WTC11 (cell line): ENCODE measurements around the gene CAMTA1. TPM values are rescaled to one million over a fixed set of nuclear protein-coding genes. Genes with fewer than 3 reads are reported as not detected.

Experiments
- ATAC-seq: fragments of 200-7000 bp; cut with Tn5 transposase; 2 replicates; pipeline ENCODE4 v1.10.0; 2021; ENCODE audit warnings: mild to moderate bottlenecking, moderate library complexity
- CTCF ChIA-PET: fragments of 300-600 bp; sonication (Branson Sonifier 250); formaldehyde crosslinking; loops from one replicate; lab custom pipeline; 2021; ENCODE audit warnings: antibody characterized with exemption; lab: Charles Lee
- POLR2A ChIA-PET: fragments of 350-600 bp; sonication (Branson Sonifier 250); formaldehyde crosslinking; loops from one replicate; lab custom pipeline; 2021; ENCODE audit warnings: antibody characterized with exemption; lab: Charles Lee
- DNase-seq: peaks from one replicate; pipeline ENCODE4 v3.0.0; 2021; ENCODE audit warnings: low spot score
- H3K27ac Mint-ChIP-seq: 2 replicates; pipeline ENCODE4 v1.8.0; 2021; ENCODE audit warnings: mixed read lengths
- H3K27me3 Mint-ChIP-seq: 2 replicates; pipeline ENCODE4 v1.8.0; 2021; ENCODE audit warnings: low read depth, mild to moderate bottlenecking, moderate library complexity, mixed read lengths
- H3K36me3 Mint-ChIP-seq: 2 replicates; pipeline ENCODE4 v1.8.0; 2021; ENCODE audit warnings: mixed read lengths
- H3K4me1 Mint-ChIP-seq: 2 replicates; pipeline ENCODE4 v1.8.0; 2022; ENCODE audit warnings: mixed read lengths
- H3K4me3 Mint-ChIP-seq: 2 replicates; pipeline ENCODE4 v1.8.0; 2021; ENCODE audit warnings: mild to moderate bottlenecking, moderate library complexity, mixed read lengths
- H3K9me3 Mint-ChIP-seq: 2 replicates; pipeline ENCODE4 v1.8.0; 2021; ENCODE audit warnings: mixed read lengths
- AR ChIP-seq: fragments of 250-450 bp; sonication (Bioruptor Pico); IDR thresholded peaks from 2 replicates; pipeline ENCODE4 v1.9.0; 2021; ENCODE audit warnings: mild to moderate bottlenecking
- ARID4B ChIP-seq: sonication (generic); formaldehyde crosslinking; IDR thresholded peaks from 2 replicates; pipeline ENCODE4 v1.8.0; 2023; ENCODE audit warnings: missing genetic modification reagents, mild to moderate bottlenecking, borderline replicate concordance
- ATF1 ChIP-seq: sonication (generic); formaldehyde crosslinking; IDR thresholded peaks from 2 replicates; pipeline ENCODE4 v1.8.1; 2023; ENCODE audit warnings: mild to moderate bottlenecking, moderate library complexity, missing genetic modification reagents
- ATF2 ChIP-seq: sonication (generic); formaldehyde crosslinking; IDR thresholded peaks from 2 replicates; pipeline ENCODE4 v1.8.1; 2022; ENCODE audit warnings: low read depth, missing genetic modification reagents, borderline replicate concordance
- CREB1 ChIP-seq: sonication (generic); formaldehyde crosslinking; IDR thresholded peaks from 2 replicates; pipeline ENCODE4 v1.8.0; 2023; ENCODE audit warnings: mild to moderate bottlenecking, missing genetic modification reagents
- FOXK1 ChIP-seq: sonication (generic); formaldehyde crosslinking; IDR thresholded peaks from 2 replicates; pipeline ENCODE4 v1.8.0; 2022; ENCODE audit warnings: mild to moderate bottlenecking, moderate library complexity, missing genetic modification reagents
- HMGA2 ChIP-seq: fragments of 250-450 bp; sonication (Bioruptor Pico); IDR thresholded peaks from 2 replicates; pipeline ENCODE4 v1.4.0; 2021; ENCODE audit warnings: mild to moderate bottlenecking, moderate library complexity
- MYBL2 ChIP-seq: sonication (generic); formaldehyde crosslinking; IDR thresholded peaks from 2 replicates; pipeline ENCODE4 v1.8.1; 2023; ENCODE audit warnings: mild to moderate bottlenecking, moderate library complexity, missing genetic modification reagents
- NFE2L1 ChIP-seq: sonication (generic); formaldehyde crosslinking; IDR thresholded peaks from 2 replicates; pipeline ENCODE4 v1.8.1; 2023; ENCODE audit warnings: missing genetic modification reagents
- NFYB ChIP-seq: sonication (generic); formaldehyde crosslinking; conservative IDR thresholded peaks from 2 replicates; pipeline ENCODE4 v1.8.0; 2022; ENCODE audit warnings: low read depth, missing genetic modification reagents
- NR1H2 ChIP-seq: sonication (generic); formaldehyde crosslinking; IDR thresholded peaks from 2 replicates; pipeline ENCODE4 v1.9.0; 2021; ENCODE audit warnings: mild to moderate bottlenecking, moderate library complexity, missing genetic modification reagents
- PRRX2 ChIP-seq: fragments of 250-450 bp; sonication (Bioruptor Pico); IDR thresholded peaks from 2 replicates; pipeline ENCODE4 v1.8.0; 2021; ENCODE audit warnings: mild to moderate bottlenecking
- RORB ChIP-seq: fragments of 250-450 bp; sonication (Bioruptor Pico); IDR thresholded peaks from 2 replicates; pipeline ENCODE4 v1.9.0; 2021; ENCODE audit warnings: mild to moderate bottlenecking
- ZNF121 ChIP-seq: sonication (generic); formaldehyde crosslinking; IDR thresholded peaks from 2 replicates; pipeline ENCODE4 v1.8.0; 2023; ENCODE audit warnings: missing genetic modification reagents
- ZNF138 ChIP-seq: sonication (generic); formaldehyde crosslinking; conservative IDR thresholded peaks from 2 replicates; pipeline ENCODE4 v1.8.1; 2022; ENCODE audit warnings: mild to moderate bottlenecking, moderate library complexity, missing genetic modification reagents
- total RNA-seq: library from RNA; stranded (reverse); gene quantifications from 3 replicates; pipeline ENCODE4 v1.2.3, GENCODE V29; 2021
- TF ChIP-seq, protein P1 (sequence below): fragments of 250-450 bp; sonication (Bioruptor Pico); conservative IDR thresholded peaks from 2 replicates; pipeline ENCODE4 v1.9.0; 2021; ENCODE audit warnings: mild to moderate bottlenecking
- TF ChIP-seq, protein P2 (sequence below): sonication (generic); formaldehyde crosslinking; IDR thresholded peaks from 2 replicates; pipeline ENCODE4 v1.8.0; 2022; ENCODE audit warnings: mild to moderate bottlenecking, missing genetic modification reagents

Gene CAMTA1
- total RNA-seq, 1 experiment from 2014 or later: 86.4 TPM

GRCh38 chr1:7290971-7291970 lies 506.0 kb downstream of the CAMTA1 start:
- ChIA-PET CTCF (interaction anchor here (1.0 kb wide), 1 partner anchor 347 kb away, joined by 3 read pairs; no protein-coding TSS in a partner anchor), POLR2A (interaction anchor here (0.6 kb wide), 1 partner anchor 254 kb away, joined by 3 read pairs; no protein-coding TSS in a partner anchor)

GRCh38 chr1:7292036-7292681 lies 506.9 kb downstream of the CAMTA1 start:
- peaks cover 8% of the 10 kb centered on the region for H3K36me3 Mint-ChIP-seq
- CTCF ChIA-PET: interaction anchor here (0.9 to 1.0 kb wide), 2 partner anchors 54 to 222 kb away, joined by 3 read pairs; no protein-coding TSS in a partner anchor
- no peak for DNase-seq
- TF ChIP-seq RORB: no peak
- TF ChIP-seq, protein P1, sequence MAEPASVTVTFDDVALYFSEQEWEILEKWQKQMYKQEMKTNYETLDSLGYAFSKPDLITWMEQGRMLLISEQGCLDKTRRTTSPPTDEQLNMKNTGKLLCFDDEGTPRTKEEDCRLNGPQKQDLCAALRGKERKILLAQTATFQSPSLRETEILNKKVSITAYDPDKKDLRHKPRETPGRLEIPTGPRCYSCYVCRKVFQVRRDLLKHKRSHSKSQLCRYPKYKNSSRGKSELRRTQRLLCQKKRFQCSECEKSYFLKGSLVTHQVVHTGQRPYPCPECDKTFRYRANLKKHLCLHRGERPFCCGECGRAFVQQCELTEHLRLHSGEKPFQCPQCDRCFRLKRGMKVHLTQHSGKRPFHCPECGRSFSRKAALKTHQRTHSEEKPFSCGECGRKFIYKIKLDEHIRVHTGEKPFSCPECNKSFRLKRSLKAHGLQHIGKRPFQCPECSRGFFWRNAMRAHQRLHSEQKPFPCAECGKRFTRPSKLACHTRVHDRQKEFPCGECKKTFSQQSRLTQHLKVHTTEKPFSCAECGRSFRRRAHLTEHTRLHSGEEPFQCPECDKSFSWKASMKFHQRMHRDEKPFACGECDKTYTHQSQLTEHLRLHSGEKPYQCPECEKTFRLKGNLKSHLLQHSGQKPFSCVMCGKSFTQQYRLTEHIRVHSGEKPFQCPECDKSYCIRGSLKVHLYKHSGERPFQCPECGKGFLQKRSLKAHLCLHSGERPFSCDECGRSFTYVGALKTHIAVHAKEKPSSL: no peak
- TF ChIP-seq NFE2L1: no peak
- no peak for TF ChIP-seq ATF1 (CRISPR knock-in tag)
- no peak for TF ChIP-seq AR (CRISPR knock-in tag)
- no peak for TF ChIP-seq ZNF121
- no peak for TF ChIP-seq HMGA2
- TF ChIP-seq FOXK1: no peak
- no peak for TF ChIP-seq NFYB
- TF ChIP-seq MYBL2: no peak
- TF ChIP-seq ATF2 (CRISPR knock-in tag): no peak
- no peak for TF ChIP-seq PRRX2

More at GRCh38 chr1:7290971-7291970, 506.0 kb downstream of the CAMTA1 start:
- H3K4me1 Mint-ChIP-seq: peaks cover 34% of the 10 kb centered on the region
- H3K4me3 Mint-ChIP-seq: no peak overlapping the region
- H3K27me3 Mint-ChIP-seq: no peaks in the 10 kb centered on the region
- no peak for ATAC-seq
- no peak overlapping the region for H3K27ac Mint-ChIP-seq
- H3K36me3 Mint-ChIP-seq: peaks cover 2% of the 10 kb centered on the region
- H3K9me3 Mint-ChIP-seq: peaks cover 11% of the 10 kb centered on the region
- no peak for DNase-seq
- no peak for TF ChIP-seq NR1H2 (CRISPR knock-in tag)
- TF ChIP-seq ZNF138: no peak
- no peak for TF ChIP-seq CREB1 (CRISPR knock-in tag)
- TF ChIP-seq ARID4B (CRISPR knock-in tag): no peak
- TF ChIP-seq, protein P2, sequence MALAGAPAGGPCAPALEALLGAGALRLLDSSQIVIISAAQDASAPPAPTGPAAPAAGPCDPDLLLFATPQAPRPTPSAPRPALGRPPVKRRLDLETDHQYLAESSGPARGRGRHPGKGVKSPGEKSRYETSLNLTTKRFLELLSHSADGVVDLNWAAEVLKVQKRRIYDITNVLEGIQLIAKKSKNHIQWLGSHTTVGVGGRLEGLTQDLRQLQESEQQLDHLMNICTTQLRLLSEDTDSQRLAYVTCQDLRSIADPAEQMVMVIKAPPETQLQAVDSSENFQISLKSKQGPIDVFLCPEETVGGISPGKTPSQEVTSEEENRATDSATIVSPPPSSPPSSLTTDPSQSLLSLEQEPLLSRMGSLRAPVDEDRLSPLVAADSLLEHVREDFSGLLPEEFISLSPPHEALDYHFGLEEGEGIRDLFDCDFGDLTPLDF: no peak

More at GRCh38 chr1:7292036-7292681, 506.9 kb downstream of the CAMTA1 start:
- ATAC-seq: no peak
- peaks cover 42% of the 10 kb centered on the region for H3K4me1 Mint-ChIP-seq
- no peak overlapping the region for H3K27ac Mint-ChIP-seq
- H3K9me3 Mint-ChIP-seq: peaks cover 18% of the 10 kb centered on the region
- H3K27me3 Mint-ChIP-seq: no peaks in the 10 kb centered on the region
- POLR2A ChIA-PET: interaction anchor here (0.6 kb wide), 1 partner anchor 253 kb away, joined by 3 read pairs; no protein-coding TSS in a partner anchor
- H3K4me3 Mint-ChIP-seq: no peak overlapping the region
